Cardiac muscle cell (in vitro differentiated cells and primary cell): ENCODE data around the gene TLX1. TPM values are rescaled to one million over a fixed set of nuclear protein-coding genes. Genes with fewer than 3 reads are reported as not detected.

Source experiments
- DNase-seq, 2 donors: peaks; one replicate each; pipeline versions ENCODE4 v3.0.0 to v3.0.0-alpha.2; 2010 to 2017; ENCODE audit warnings: low read depth in 1 of 2, low spot score in 1 of 2
- H3K27ac ChIP-seq: fragments of 200-600 bp; sonication (generic); 2 replicates; pipeline ENCODE4 v1.5.1; 2016
- H3K27me3 ChIP-seq: fragments of 200-600 bp; sonication (generic); 2 replicates; pipeline ENCODE4 v1.6.0; 2016; ENCODE audit warnings: control low read depth
- H3K36me3 ChIP-seq: fragments of 200-600 bp; sonication (generic); 2 replicates; pipeline ENCODE4 v1.5.1; 2016; ENCODE audit warnings: control low read depth
- H3K4me1 ChIP-seq: fragments of 200-600 bp; sonication (generic); 2 replicates; pipeline ENCODE4 v1.8.1; 2017; ENCODE audit warnings: low read depth, mild to moderate bottlenecking, mixed run types
- H3K4me3 ChIP-seq: fragments of 200-600 bp; sonication (generic); 2 replicates; pipeline ENCODE4 v1.5.1; 2016; ENCODE audit warnings: mild to moderate bottlenecking
- H3K9me3 ChIP-seq: fragments of 200-600 bp; sonication (generic); 2 replicates; pipeline ENCODE4 v1.5.1; 2017; ENCODE audit warnings: low read depth, mild to moderate bottlenecking, control low read depth
- polyA plus RNA-seq: library from polyadenylated mRNA; unstranded; fragments of >200 nt; fragmentation: Nextera tagmentation; extraction: Ambion mirVana; gene quantifications from 2 replicates; pipeline ENCODE4 v1.2.1, GENCODE V29; 2016
- total RNA-seq: library from RNA; depleted of rRNA; stranded (reverse); fragments of >200 nt; gene quantifications from 2 replicates; pipeline ENCODE4 v1.2.3, GENCODE V29; 2016
- TF ChIP-seq, protein P1 (sequence below): IDR thresholded peaks from 2 replicates; pipeline ENCODE4 v1.5.1; 2012; ENCODE audit warnings: low read depth, mild to moderate bottlenecking, low read length

Gene TLX1
- total and polyA plus RNA-seq, 2 experiments from 2014 or later, result 1.9 to 2.2 TPM

DNA sequence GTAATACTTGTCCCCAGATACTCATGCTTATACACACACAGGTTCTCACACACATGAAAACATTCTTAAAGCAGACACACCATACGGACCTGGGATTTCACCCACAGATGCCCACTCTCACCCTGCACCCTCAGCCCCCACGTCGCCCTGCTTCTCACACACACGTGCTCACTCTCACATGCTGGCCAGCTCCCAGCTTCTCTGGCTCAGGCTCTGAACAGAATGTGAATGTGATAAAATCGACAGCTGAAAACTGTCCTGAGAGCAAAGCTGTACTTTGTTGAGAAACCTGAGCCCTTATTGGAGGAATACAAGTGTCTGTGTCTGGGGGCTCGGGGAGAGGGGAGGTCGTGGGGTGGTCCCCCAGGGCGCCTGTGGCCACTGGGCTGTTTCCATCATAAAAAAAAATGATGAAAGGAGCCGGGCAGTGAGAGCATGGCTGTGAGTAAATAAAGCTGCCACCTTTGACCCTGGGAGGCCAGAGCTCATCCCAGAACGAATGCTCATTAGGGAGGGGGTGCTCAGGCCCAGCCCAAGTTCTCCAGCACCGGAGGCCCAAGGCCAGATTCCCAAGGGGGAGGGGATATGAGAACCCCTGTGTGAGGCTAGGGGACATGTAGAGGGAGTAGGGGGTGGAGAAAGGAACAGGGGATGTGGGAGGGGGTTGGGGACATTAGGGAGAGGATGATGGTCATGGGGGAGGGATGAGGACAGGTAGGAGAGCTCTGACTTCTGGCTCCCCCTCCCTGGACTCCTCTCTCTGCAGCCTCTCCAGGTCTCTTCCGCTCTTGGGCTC, 18.1 kb upstream of the TLX1 start:
- DNase-seq, result no peak

DNA sequence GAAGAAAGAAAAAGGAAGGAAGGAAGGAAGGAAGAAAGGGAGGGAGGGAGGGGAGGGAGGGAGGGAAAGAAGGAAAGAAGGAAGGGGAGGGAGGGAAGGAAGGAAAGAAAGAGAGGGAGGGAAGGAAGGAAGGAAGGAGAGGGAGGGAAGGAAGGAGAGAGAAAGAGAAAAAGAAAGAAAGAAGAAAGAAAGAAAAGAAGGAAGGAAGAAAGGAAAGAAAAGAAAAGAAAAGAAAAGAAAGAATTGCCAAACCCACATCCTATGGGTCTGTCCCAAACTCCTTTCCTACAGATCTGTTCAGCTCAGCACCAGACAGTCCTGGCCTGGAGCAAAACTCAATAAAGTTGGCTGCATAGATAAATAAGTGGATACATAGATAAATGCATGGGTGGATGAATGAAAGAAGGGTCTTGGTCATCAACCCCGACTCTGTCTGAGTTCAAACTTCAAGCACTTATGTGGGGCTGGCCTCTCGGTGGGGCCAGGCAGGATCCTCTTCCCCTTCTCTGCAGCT, 17.2 kb upstream of the TLX1 start:
- peaks cover 55% of the 10 kb centered on the region for H3K27me3 ChIP-seq
- no peak for DNase-seq
- TF ChIP-seq, protein P1, sequence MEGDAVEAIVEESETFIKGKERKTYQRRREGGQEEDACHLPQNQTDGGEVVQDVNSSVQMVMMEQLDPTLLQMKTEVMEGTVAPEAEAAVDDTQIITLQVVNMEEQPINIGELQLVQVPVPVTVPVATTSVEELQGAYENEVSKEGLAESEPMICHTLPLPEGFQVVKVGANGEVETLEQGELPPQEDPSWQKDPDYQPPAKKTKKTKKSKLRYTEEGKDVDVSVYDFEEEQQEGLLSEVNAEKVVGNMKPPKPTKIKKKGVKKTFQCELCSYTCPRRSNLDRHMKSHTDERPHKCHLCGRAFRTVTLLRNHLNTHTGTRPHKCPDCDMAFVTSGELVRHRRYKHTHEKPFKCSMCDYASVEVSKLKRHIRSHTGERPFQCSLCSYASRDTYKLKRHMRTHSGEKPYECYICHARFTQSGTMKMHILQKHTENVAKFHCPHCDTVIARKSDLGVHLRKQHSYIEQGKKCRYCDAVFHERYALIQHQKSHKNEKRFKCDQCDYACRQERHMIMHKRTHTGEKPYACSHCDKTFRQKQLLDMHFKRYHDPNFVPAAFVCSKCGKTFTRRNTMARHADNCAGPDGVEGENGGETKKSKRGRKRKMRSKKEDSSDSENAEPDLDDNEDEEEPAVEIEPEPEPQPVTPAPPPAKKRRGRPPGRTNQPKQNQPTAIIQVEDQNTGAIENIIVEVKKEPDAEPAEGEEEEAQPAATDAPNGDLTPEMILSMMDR, result no peak

More for the DNA sequence above, 18.1 kb upstream of the TLX1 start:
- Histone ChIP-seq H3K36me3 (no peaks in the 10 kb centered on the region), H3K27me3 (peaks cover 51% of the 10 kb centered on the region), H3K4me1 (peaks cover 6% of the 10 kb centered on the region), H3K9me3 (no peaks in the 10 kb centered on the region), H3K4me3 (no peak overlapping the region), H3K27ac (no peak overlapping the region)
- TF ChIP-seq, protein P1, result no peak

DNA sequence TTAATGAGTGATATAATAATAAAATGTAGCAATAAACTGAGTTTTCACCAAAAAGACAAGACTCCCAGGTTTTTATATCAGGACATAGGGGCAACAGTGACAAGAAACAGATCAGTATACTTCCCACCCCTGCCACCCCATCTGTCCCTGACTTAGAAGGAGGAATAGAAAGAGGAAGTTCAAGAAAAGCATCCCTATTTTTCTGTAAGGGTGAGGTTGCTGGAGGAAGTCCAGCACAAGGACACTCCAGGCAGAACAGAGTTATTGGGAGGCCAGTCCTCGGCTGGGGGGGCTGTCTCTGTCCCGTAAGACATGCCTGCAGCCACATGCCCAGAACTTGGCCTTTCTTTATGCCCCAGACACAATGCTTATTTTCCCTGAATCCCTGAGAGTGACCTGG, 16.5 kb upstream of the TLX1 start:
- peaks cover 6% of the 10 kb centered on the region for H3K4me1 ChIP-seq
- no peaks in the 10 kb centered on the region for H3K36me3 ChIP-seq
- no peak overlapping the region for H3K27ac ChIP-seq
- H3K27me3 ChIP-seq, result peaks cover 62% of the 10 kb centered on the region
- no peak overlapping the region for H3K4me3 ChIP-seq
- DNase-seq, result no peak
- H3K9me3 ChIP-seq, result no peaks in the 10 kb centered on the region
- TF ChIP-seq, protein P1, result no peak

More for the DNA sequence above, 17.2 kb upstream of the TLX1 start:
- Histone ChIP-seq H3K36me3 (no peaks in the 10 kb centered on the region), H3K27ac (no peak overlapping the region), H3K4me1 (peaks cover 6% of the 10 kb centered on the region), H3K9me3 (no peaks in the 10 kb centered on the region), H3K4me3 (no peak overlapping the region)

DNA sequence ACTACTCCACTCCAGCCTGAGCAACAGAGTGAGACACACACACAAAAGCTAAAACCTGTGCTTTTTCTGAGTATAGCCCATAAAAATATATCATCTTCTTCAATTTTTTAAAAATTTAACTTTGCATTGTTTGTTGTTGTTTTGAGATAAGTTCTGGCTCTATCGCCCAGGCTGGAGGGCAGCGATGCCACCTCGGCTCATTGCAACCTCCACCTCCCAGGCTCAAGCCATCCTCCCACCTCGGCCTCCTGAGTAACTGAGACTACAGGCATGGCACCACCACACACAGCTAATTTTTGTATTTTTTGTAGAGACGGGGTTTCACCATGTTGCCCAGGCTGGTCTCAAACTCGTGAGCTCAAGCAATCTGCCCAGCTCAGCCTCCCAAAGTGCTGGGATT, 14.3 kb upstream of the TLX1 start:
- TF ChIP-seq, protein P1, result no peak
- DNase-seq, result no peak
- Histone ChIP-seq H3K9me3 (no peaks in the 10 kb centered on the region), H3K27me3 (peaks cover 79% of the 10 kb centered on the region), H3K4me3 (no peak overlapping the region), H3K4me1 (peaks cover 6% of the 10 kb centered on the region), H3K36me3 (no peaks in the 10 kb centered on the region), H3K27ac (no peak overlapping the region)

DNA sequence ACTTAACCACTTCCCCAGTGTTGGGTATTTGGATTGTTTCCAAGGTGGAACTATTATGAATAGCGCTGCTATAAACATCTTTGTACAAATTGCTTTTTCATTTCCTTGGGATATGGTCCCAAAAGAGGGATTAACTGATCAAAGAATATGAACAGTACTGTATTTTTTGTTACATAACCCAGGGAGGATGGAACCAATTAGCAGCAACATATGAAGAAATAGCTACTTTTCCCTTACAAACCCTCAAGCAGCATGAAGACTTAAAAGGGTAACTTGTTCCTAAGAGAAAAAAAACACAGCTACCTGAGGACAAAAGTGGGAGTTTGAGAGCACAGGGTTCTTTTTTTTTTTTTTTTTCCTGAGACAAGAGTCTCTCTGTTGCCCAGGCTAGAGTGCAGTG, 13.1 kb upstream of the TLX1 start:
- Histone ChIP-seq H3K27me3 (peaks cover 92% of the 10 kb centered on the region), H3K36me3 (no peaks in the 10 kb centered on the region), H3K4me1 (peaks cover 4% of the 10 kb centered on the region), H3K27ac (no peak overlapping the region), H3K4me3 (no peak overlapping the region), H3K9me3 (no peaks in the 10 kb centered on the region)
- TF ChIP-seq, protein P1, result no peak
- no peak for DNase-seq
